H9 (cell line): ENCODE data around the gene KRT34. TPM values are rescaled to one million over a fixed set of nuclear protein-coding genes. Genes with fewer than 3 reads are reported as not detected.

Experiments used
- DNase-seq: peaks from one replicate; pipeline ENCODE4 v3.0.0-alpha.2; 2017
- H2AFZ ChIP-seq: one replicate; pipeline ENCODE4 v1.6.1; 2013; ENCODE audit warnings: mild to moderate bottlenecking, low read length, control low read depth, moderate library complexity
- H2AK5ac ChIP-seq: 2 replicates; pipeline ENCODE4 v1.6.1; 2013; ENCODE audit warnings: low read length, control low read depth, mixed read lengths; ENCODE audit not compliant: insufficient read length
- H2BK120ac ChIP-seq: one replicate; pipeline ENCODE4 v1.6.1; 2013; ENCODE audit warnings: low read depth, mild to moderate bottlenecking, low read length, control low read depth, inconsistent platforms; ENCODE audit not compliant: poor library complexity, severe bottlenecking
- H2BK12ac ChIP-seq: 2 replicates; pipeline ENCODE4 v1.6.1; 2013; ENCODE audit warnings: low read length, control low read depth, mixed read lengths, low read depth; ENCODE audit not compliant: insufficient read length
- H2BK15ac ChIP-seq: 2 replicates; pipeline ENCODE4 v1.6.1; 2013; ENCODE audit warnings: low read depth, low read length, control low read depth
- H2BK20ac ChIP-seq: one replicate; pipeline ENCODE4 v1.6.1; 2013; ENCODE audit warnings: low read depth, mild to moderate bottlenecking, low read length, control low read depth, inconsistent platforms; ENCODE audit not compliant: poor library complexity, severe bottlenecking
- H2BK5ac ChIP-seq: 2 replicates; pipeline ENCODE4 v1.6.1; 2013; ENCODE audit warnings: low read length, control low read depth, mixed read lengths; ENCODE audit not compliant: insufficient read length
- H3K14ac ChIP-seq: 2 replicates; pipeline ENCODE4 v1.6.1; 2013; ENCODE audit warnings: low read length, control low read depth; ENCODE audit not compliant: insufficient read depth
- H3K18ac ChIP-seq: 2 replicates; pipeline ENCODE4 v1.6.1; 2013; ENCODE audit warnings: low read depth, mild to moderate bottlenecking, mixed read lengths, low read length, control low read depth; ENCODE audit not compliant: insufficient read length
- H3K23ac ChIP-seq: 2 replicates; pipeline ENCODE4 v1.6.1; 2013; ENCODE audit warnings: low read length, control low read depth, mixed read lengths, low read depth; ENCODE audit not compliant: insufficient read length
- H3K23me2 ChIP-seq: 2 replicates; pipeline ENCODE4 v1.6.1; 2013; ENCODE audit warnings: low read depth, mild to moderate bottlenecking, mixed read lengths, low read length, control low read depth; ENCODE audit not compliant: insufficient read length, poor library complexity, severe bottlenecking
- H3K27ac ChIP-seq: 2 replicates; pipeline ENCODE4 v1.5.1; 2013; ENCODE audit warnings: low read length, control low read depth, mixed read lengths, low read depth; ENCODE audit not compliant: insufficient read length
- H3K27me3 ChIP-seq: 2 replicates; pipeline ENCODE4 v1.6.1; 2013; ENCODE audit warnings: low read length, control low read depth, inconsistent platforms; ENCODE audit not compliant: insufficient read depth
- H3K4ac ChIP-seq: 2 replicates; pipeline ENCODE4 v1.6.1; 2013; ENCODE audit warnings: low read depth, mild to moderate bottlenecking, control low read depth, inconsistent platforms, low read length, moderate library complexity
- H3K4me1 ChIP-seq: 2 replicates; pipeline ENCODE4 v1.6.1; 2013; ENCODE audit warnings: low read length, control low read depth, inconsistent platforms; ENCODE audit not compliant: insufficient read depth
- H3K4me2 ChIP-seq: 2 replicates; pipeline ENCODE4 v1.6.1; 2013; ENCODE audit warnings: low read length, control low read depth, mixed read lengths; ENCODE audit not compliant: insufficient read length, insufficient read depth
- H3K56ac ChIP-seq: 2 replicates; pipeline ENCODE4 v1.6.1; 2013; ENCODE audit warnings: low read depth, mild to moderate bottlenecking, mixed read lengths, low read length, control low read depth; ENCODE audit not compliant: insufficient read length
- H3K79me1 ChIP-seq: 2 replicates; pipeline ENCODE4 v1.6.1; 2013; ENCODE audit warnings: low read depth, mild to moderate bottlenecking, moderate library complexity, low read length, control low read depth, inconsistent platforms; ENCODE audit not compliant: insufficient read depth, poor library complexity, severe bottlenecking
- H3K79me2 ChIP-seq: 2 replicates; pipeline ENCODE4 v1.6.1; 2013; ENCODE audit warnings: low read length, control low read depth, inconsistent platforms; ENCODE audit not compliant: insufficient read depth
- H3K9ac ChIP-seq: 2 replicates; pipeline ENCODE4 v1.6.1; 2013; ENCODE audit warnings: low read length, control low read depth, mixed read lengths; ENCODE audit not compliant: insufficient read length; ENCODE audit errors: extremely low read depth
- H3K9me3 ChIP-seq: one replicate; pipeline ENCODE4 v1.6.1; 2013; ENCODE audit warnings: low read depth, low read length, inconsistent platforms; ENCODE audit not compliant: control insufficient read depth
- H3T11ph ChIP-seq: one replicate; pipeline ENCODE4 v1.6.1; 2013; ENCODE audit warnings: mild to moderate bottlenecking, low read length, control low read depth, inconsistent platforms
- H4K20me1 ChIP-seq: one replicate; pipeline ENCODE4 v1.6.1; 2013; ENCODE audit not compliant: control insufficient read depth, insufficient read length, insufficient read depth
- H4K5ac ChIP-seq: 2 replicates; pipeline ENCODE4 v1.6.1; 2013; ENCODE audit warnings: low read depth, mild to moderate bottlenecking, mixed read lengths, low read length, control low read depth; ENCODE audit not compliant: insufficient read length
- H4K8ac ChIP-seq: replicated peaks from 2 replicates; pipeline ENCODE4 v1.6.1; 2013; ENCODE audit warnings: low read length, control low read depth, mixed read lengths, low read depth; ENCODE audit not compliant: insufficient read length
- H4K91ac ChIP-seq: 2 replicates; pipeline ENCODE4 v1.6.1; 2013; ENCODE audit warnings: low read depth, mild to moderate bottlenecking, moderate library complexity, mixed read lengths, low read length, control low read depth; ENCODE audit not compliant: insufficient read length
- H3K27ac Mint-ChIP-seq, 3 experiments: 2 replicates in 2 of 3; 3 replicates in 1 of 3; pipeline ENCODE4 v1.8.0; 2020 to 2021; ENCODE audit warnings: mixed read lengths in 3 of 3, mild to moderate bottlenecking in 1 of 3, moderate library complexity in 1 of 3
- H3K27me3 Mint-ChIP-seq: 2 replicates; pipeline ENCODE4 v1.8.0; 2021; ENCODE audit warnings: low read depth, mild to moderate bottlenecking, moderate library complexity, mixed read lengths
- H3K36me3 Mint-ChIP-seq, 3 experiments: 2 replicates in 2 of 3; 3 replicates in 1 of 3; pipeline ENCODE4 v1.8.0; 2020 to 2021; ENCODE audit warnings: low read depth in 3 of 3, mixed read lengths in 3 of 3; ENCODE audit not compliant: insufficient read depth in 1 of 3
- H3K4me1 Mint-ChIP-seq, 2 experiments: 2 replicates each; pipeline ENCODE4 v1.8.0; 2020; ENCODE audit warnings: mixed read lengths in 2 of 2
- H3K4me3 Mint-ChIP-seq, 2 experiments: 2 replicates in 1 of 2; 3 replicates in 1 of 2; pipeline ENCODE4 v1.8.0; 2020 to 2021; ENCODE audit warnings: mild to moderate bottlenecking in 2 of 2, mixed read lengths in 2 of 2, moderate library complexity in 1 of 2
- H3K9me3 Mint-ChIP-seq, 2 experiments: 2 replicates in 1 of 2; 3 replicates in 1 of 2; pipeline ENCODE4 v1.8.0; 2020; ENCODE audit warnings: mild to moderate bottlenecking in 2 of 2, mixed read lengths in 2 of 2, moderate library complexity in 1 of 2
- CTCF ChIP-seq: fragments of 200-600 bp; sonication (generic); conservative IDR thresholded peaks from 3 replicates; pipeline ENCODE4 v1.8.0; 2021; ENCODE audit warnings: antibody characterized with exemption, mild to moderate bottlenecking
- WGBS: extraction: QIAGEN DNeasy Blood & Tissue Kit; methylation state at CpG from one replicate; pipeline ENCODE4 v1.1.7; 2013; ENCODE audit warnings: missing lambda C conversion rate, low lambda C conversion rate, mixed read lengths; ENCODE audit not compliant: insufficient read length; ENCODE audit errors: extremely low coverage; 5-methylcytosine and 5-hydroxymethylcytosine counted together
- total RNA-seq: library from RNA; stranded (reverse); gene quantifications from 2 replicates; pipeline ENCODE4 v1.2.1, GENCODE V29; 2021

KRT34 gene
- total RNA-seq, 1 experiment from 2014 or later = not detected

- H3K27ac Mint-ChIP-seq = no peak overlapping the region; a peak in 1 of 7 replicates
These were observed 39.5 kb upstream of the KRT34 start for GRCh38 chr17:41421617-41422016.

More at GRCh38 chr17:41421617-41422016, 39.5 kb upstream of the KRT34 start:
- no peak overlapping the region for H2BK5ac ChIP-seq
- peaks cover 8% of the 10 kb centered on the region in 2 experiments; a peak in 3 of 4 replicates for H3K4me1 Mint-ChIP-seq
- no peak overlapping the region for H3T11ph ChIP-seq
- H3K27me3 Mint-ChIP-seq = peaks cover 11% of the 10 kb centered on the region
- no peak overlapping the region for H2AFZ ChIP-seq
- no peaks in the 10 kb centered on the region for H3K9me3 Mint-ChIP-seq
- H3K9me3 ChIP-seq = no peaks in the 10 kb centered on the region
- H2BK15ac ChIP-seq = no peak overlapping the region
- H3K14ac ChIP-seq = no peak overlapping the region
- no peak overlapping the region for H3K27ac ChIP-seq
- H3K18ac ChIP-seq = no peak overlapping the region
- H3K4ac ChIP-seq = no peak overlapping the region
- H2BK120ac ChIP-seq = no peak overlapping the region
- H3K36me3 Mint-ChIP-seq = no peaks in the 10 kb centered on the region
- H3K4me1 ChIP-seq = no peaks in the 10 kb centered on the region
- H3K9ac ChIP-seq = no peak overlapping the region
- H3K23me2 ChIP-seq = no peaks in the 10 kb centered on the region
- no peak overlapping the region for H4K5ac ChIP-seq
- no peaks in the 10 kb centered on the region for H3K79me1 ChIP-seq
- no peak overlapping the region for H2AK5ac ChIP-seq
- H2BK20ac ChIP-seq = no peak overlapping the region
- H4K20me1 ChIP-seq = no peaks in the 10 kb centered on the region
- no CpG with 5 or more reads among the region's 4 CpGs for WGBS
- no peak overlapping the region for H4K8ac ChIP-seq
- no peak overlapping the region for H4K91ac ChIP-seq
- DNase-seq = no peak
- H3K27me3 ChIP-seq = no peaks in the 10 kb centered on the region
- no peak overlapping the region for H2BK12ac ChIP-seq
- H3K4me2 ChIP-seq = no peak overlapping the region
- no peak for TF ChIP-seq CTCF
- no peak overlapping the region for H3K56ac ChIP-seq
- no peaks in the 10 kb centered on the region for H3K79me2 ChIP-seq
- H3K4me3 Mint-ChIP-seq = no peak overlapping the region
- H3K23ac ChIP-seq = no peak overlapping the region
